Uterus (tissue), 2 donors: ENCODE measurements around the gene GVQW3.

Experiments
- POLR2A ChIP-seq, 2 donors: fragments of 450-650 bp; IDR thresholded peaks; one replicate each; pipeline ENCODE4 v1.6.1; 2016; ENCODE audit warnings: antibody characterized with exemption in 2 of 2, mild to moderate bottlenecking in 1 of 2, moderate library complexity in 1 of 2
- TF ChIP-seq, protein P1 (sequence below), 4 experiments: fragments of 200-600 bp in 2 of 4; fragments of 450-650 bp in 2 of 4; sonication (generic) in 2 of 4; IDR thresholded peaks; one replicate each; pipeline ENCODE4 v1.5.1; 2016 to 2019; ENCODE audit warnings: antibody characterized with exemption in 4 of 4, mild to moderate bottlenecking in 2 of 4, moderate library complexity in 1 of 4

DNA sequence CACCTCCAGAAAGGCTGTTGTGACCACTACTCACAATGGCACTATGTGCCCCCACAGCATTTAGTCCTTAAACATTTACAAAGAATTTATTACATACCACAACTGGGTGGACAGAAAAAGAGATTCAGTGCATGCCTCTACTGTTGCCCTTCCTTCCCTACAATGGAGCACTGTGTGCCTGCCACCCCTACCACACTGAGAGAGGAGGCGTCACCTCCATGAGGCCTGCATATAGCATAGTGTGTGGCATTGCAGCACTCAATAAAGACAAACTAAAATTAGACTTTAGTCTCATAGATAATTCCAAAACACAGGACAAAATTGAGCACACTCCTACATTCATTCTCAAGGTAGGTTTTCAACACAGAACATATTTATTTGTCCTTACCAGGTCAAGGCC lies 26.0 kb upstream of the GVQW3 start:
- TF ChIP-seq, protein P1, sequence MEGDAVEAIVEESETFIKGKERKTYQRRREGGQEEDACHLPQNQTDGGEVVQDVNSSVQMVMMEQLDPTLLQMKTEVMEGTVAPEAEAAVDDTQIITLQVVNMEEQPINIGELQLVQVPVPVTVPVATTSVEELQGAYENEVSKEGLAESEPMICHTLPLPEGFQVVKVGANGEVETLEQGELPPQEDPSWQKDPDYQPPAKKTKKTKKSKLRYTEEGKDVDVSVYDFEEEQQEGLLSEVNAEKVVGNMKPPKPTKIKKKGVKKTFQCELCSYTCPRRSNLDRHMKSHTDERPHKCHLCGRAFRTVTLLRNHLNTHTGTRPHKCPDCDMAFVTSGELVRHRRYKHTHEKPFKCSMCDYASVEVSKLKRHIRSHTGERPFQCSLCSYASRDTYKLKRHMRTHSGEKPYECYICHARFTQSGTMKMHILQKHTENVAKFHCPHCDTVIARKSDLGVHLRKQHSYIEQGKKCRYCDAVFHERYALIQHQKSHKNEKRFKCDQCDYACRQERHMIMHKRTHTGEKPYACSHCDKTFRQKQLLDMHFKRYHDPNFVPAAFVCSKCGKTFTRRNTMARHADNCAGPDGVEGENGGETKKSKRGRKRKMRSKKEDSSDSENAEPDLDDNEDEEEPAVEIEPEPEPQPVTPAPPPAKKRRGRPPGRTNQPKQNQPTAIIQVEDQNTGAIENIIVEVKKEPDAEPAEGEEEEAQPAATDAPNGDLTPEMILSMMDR (IDR thresholded peaks at IDR 0.05): no peak
- TF ChIP-seq POLR2A (IDR thresholded peaks at IDR 0.05): no peak
